ENCODE results near the gene NUP155. TPM values are rescaled to one million over a fixed set of nuclear protein-coding genes. Genes with fewer than 3 reads are reported as not detected.

Gene NUP155
- total RNA-seq, 1 donor from 2014 or later = 18.0 TPM

DNA sequence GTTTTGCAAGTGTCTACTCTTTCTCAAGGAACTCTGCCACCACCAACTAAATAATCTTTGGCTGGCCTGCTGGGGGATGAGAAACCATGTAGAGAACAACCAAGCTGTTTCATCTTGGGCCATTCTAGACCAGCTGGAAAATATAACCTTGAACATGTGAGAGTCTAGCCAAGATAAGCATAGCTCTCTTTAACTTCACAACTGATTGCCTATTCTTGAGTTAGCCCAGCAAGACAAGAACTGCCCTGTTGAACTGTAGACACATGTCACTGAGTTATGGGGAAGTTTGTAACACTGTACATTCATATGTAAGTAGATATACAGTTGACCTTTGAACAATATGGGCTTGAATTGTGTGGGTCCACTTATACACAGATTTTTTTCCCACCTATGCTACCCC lies 44.4 kb downstream of the NUP155 start:
- no peak overlapping the region for H3K4me3 ChIP-seq
- TF ChIP-seq, protein P1, sequence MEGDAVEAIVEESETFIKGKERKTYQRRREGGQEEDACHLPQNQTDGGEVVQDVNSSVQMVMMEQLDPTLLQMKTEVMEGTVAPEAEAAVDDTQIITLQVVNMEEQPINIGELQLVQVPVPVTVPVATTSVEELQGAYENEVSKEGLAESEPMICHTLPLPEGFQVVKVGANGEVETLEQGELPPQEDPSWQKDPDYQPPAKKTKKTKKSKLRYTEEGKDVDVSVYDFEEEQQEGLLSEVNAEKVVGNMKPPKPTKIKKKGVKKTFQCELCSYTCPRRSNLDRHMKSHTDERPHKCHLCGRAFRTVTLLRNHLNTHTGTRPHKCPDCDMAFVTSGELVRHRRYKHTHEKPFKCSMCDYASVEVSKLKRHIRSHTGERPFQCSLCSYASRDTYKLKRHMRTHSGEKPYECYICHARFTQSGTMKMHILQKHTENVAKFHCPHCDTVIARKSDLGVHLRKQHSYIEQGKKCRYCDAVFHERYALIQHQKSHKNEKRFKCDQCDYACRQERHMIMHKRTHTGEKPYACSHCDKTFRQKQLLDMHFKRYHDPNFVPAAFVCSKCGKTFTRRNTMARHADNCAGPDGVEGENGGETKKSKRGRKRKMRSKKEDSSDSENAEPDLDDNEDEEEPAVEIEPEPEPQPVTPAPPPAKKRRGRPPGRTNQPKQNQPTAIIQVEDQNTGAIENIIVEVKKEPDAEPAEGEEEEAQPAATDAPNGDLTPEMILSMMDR (IDR thresholded peaks at IDR 0.05) = no peak
- H3K27me3 ChIP-seq (ENCODE audit: low read depth) = no peaks in the 10 kb centered on the region
- ATAC-seq (no peak), DNase-seq (no peak)
- intact Hi-C loops (cut with DNase I) = no loop called here
- no peaks in the 10 kb centered on the region for H3K4me1 ChIP-seq
- H3K27ac ChIP-seq = no peak overlapping the region
- no peaks in the 10 kb centered on the region for H3K9me3 ChIP-seq
- peaks cover 99% of the 10 kb centered on the region for H3K36me3 ChIP-seq

DNA sequence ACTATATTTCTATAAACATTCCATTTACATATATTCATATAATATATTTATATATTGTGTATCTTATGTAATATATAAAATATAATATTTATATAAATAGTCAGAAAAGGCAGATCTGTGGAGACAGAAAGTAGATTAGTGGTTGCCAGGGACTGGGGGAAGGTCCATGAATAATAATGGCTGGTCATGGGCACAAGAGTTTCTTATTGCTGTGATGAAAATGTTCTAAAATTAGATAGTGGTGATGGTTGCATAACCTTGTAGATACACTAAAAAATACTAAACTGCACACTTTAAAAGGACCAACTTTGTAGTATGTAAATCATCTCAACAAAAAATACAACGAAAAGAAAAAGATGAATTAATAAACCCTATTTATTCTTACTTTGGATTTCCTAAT lies 47.3 kb downstream of the NUP155 start:
- Histone ChIP-seq H3K9me3 (no peaks in the 10 kb centered on the region), H3K27ac (no peak overlapping the region), H3K36me3 (peaks cover 97% of the 10 kb centered on the region), H3K4me1 (no peaks in the 10 kb centered on the region), H3K27me3 (ENCODE audit: low read depth) (no peaks in the 10 kb centered on the region), H3K4me3 (no peak overlapping the region)
- ATAC-seq (no peak), DNase-seq (no peak)
- intact Hi-C loops (cut with DNase I) = no loop called here
- TF ChIP-seq, protein P1 (IDR thresholded peaks at IDR 0.05) = no peak

DNA sequence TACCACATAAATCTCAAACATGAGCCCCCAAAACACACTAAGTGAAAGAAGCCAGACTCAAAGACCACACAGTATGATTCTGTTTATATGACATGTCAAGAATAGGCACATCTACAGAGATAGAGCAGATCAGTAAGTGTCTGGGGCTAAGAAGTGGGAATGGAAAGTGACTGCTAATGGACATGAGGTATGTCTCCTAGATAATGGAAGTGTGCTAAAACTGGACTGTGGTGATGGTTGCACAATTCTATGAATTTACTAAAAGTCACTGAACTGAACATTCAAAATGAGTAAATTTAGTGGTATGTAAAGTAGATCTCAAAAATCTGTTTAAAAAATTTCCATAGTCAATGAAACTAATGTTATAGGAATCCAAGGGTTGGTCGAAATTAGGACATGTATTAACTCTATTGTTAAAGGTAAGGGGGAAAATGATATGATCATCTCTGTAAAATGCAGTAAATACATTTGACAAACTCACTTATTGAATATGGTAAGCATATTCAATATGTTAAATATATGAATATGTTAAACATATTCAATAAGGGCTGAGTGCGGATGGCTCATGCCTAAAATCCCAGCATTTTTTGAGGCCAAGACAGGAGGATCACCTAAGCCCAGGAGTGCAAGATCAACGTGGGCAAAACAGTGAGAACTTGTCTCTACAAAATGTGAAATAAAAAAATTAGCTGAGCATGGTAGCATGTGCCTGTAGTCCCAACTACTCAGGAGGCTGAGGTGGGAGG lies 51.7 kb downstream of the NUP155 start:
- TF ChIP-seq, protein P1 (IDR thresholded peaks at IDR 0.05) = no peak
- H3K36me3 ChIP-seq = peaks cover 97% of the 10 kb centered on the region
- ATAC-seq = no peak
- no peaks in the 10 kb centered on the region for H3K4me1 ChIP-seq
- no peaks in the 10 kb centered on the region for H3K27me3 ChIP-seq (ENCODE audit: low read depth)
- intact Hi-C loops (cut with DNase I) = no loop called here
- H3K27ac ChIP-seq = no peak overlapping the region
- no peaks in the 10 kb centered on the region for H3K9me3 ChIP-seq
- H3K4me3 ChIP-seq = no peak overlapping the region
- no peak for DNase-seq

DNA sequence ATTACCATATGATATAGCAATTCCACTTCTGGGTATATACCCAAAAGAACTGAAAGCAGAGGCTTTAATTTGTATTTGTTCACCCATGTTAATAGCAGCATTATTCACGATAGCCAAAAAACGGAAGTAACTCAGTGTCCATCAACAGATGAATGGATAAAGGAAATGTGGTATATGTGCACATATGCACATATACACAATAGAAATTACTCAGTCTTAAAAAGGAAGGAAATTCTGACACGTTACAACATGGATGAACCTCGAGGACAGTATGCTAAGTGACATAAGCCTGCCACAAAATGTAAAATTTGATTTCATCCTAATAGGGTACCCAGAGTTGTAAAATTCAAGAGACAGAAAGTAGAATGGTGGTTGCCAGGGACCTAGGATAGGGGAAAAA lies 54.9 kb downstream of the NUP155 start:
- Histone ChIP-seq H3K4me3 (no peak overlapping the region), H3K27me3 (ENCODE audit: low read depth) (no peaks in the 10 kb centered on the region), H3K4me1 (no peaks in the 10 kb centered on the region), H3K27ac (no peak overlapping the region), H3K36me3 (peaks cover 98% of the 10 kb centered on the region), H3K9me3 (no peaks in the 10 kb centered on the region)
- intact Hi-C loops (cut with DNase I) = no loop called here
- DNase-seq (no peak), ATAC-seq (no peak)
- TF ChIP-seq, protein P1 (IDR thresholded peaks at IDR 0.05) = no peak

DNA sequence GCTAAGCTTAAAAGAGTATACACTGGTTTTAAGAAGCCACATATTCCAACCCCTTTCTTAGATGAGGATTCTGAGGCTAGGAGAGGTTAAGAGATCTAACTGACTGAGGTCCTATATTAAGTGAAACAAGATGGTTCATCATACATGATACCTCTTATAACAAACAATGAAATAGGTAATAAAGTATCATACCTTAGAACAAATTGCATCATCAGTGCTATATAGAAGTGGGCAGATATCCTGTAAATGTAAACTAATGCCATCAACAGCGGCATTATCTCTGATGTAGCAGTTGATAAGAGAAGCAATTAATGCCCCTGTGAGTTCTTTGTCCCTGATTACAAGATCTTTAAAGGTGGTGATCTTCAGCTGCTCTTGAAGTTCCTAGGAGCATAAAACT lies 60.5 kb downstream of the NUP155 start:
- DNase-seq (no peak), ATAC-seq (no peak)
- TF ChIP-seq, protein P1 (IDR thresholded peaks at IDR 0.05) = no peak
- H3K9me3 ChIP-seq = no peaks in the 10 kb centered on the region
- H3K36me3 ChIP-seq = peaks cover 99% of the 10 kb centered on the region
- intact Hi-C loops (cut with DNase I) = no loop called here
- H3K27me3 ChIP-seq (ENCODE audit: low read depth) = no peaks in the 10 kb centered on the region
- H3K4me3 ChIP-seq = no peak overlapping the region
- no peak overlapping the region for H3K27ac ChIP-seq
- H3K4me1 ChIP-seq = no peaks in the 10 kb centered on the region
